Upper lobe of left lung (tissue), 4 donors: ENCODE measurements around the gene CLTA.

ENCODE experiments used
- POLR2A ChIP-seq, 4 donors: fragments of 450-650 bp; IDR thresholded peaks; one replicate each; pipeline ENCODE4 v1.5.1; 2016 to 2017; ENCODE audit warnings: antibody characterized with exemption in 4 of 4, mild to moderate bottlenecking in 2 of 4
- TF ChIP-seq, protein P1 (sequence below), 6 experiments: fragments of 450-650 bp in 4 of 6; fragments of 200-600 bp in 2 of 6; sonication (generic) in 2 of 6; IDR thresholded peaks; one replicate each; pipeline ENCODE4 v1.5.1; 2016 to 2019; ENCODE audit warnings: antibody characterized with exemption in 6 of 6

DNA sequence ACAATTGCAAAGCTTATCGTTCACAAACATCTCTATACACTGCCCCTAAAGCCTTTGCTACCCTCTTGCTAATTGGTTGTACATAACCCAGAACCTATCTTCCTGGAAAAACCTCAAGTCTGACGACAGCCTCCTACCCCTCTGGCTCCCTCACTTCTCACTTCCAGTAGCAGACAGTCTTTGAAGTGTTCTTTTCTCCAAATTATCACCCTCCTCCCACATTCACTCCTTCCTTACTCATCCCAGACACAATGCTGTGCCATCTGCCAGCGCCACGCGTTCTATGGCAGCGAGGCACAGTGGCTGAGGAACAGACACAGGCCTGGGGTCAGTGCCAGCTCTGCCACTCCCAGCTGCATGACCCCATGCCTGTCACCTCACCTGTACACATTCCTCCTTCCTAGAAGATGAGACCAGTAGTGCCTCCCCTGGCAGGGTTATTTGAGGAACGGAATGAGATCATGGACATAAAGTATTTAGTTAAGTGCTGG lies 27.7 kb downstream of the CLTA start:
- TF ChIP-seq, protein P1, sequence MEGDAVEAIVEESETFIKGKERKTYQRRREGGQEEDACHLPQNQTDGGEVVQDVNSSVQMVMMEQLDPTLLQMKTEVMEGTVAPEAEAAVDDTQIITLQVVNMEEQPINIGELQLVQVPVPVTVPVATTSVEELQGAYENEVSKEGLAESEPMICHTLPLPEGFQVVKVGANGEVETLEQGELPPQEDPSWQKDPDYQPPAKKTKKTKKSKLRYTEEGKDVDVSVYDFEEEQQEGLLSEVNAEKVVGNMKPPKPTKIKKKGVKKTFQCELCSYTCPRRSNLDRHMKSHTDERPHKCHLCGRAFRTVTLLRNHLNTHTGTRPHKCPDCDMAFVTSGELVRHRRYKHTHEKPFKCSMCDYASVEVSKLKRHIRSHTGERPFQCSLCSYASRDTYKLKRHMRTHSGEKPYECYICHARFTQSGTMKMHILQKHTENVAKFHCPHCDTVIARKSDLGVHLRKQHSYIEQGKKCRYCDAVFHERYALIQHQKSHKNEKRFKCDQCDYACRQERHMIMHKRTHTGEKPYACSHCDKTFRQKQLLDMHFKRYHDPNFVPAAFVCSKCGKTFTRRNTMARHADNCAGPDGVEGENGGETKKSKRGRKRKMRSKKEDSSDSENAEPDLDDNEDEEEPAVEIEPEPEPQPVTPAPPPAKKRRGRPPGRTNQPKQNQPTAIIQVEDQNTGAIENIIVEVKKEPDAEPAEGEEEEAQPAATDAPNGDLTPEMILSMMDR (IDR thresholded peaks at IDR 0.05): no peak
- TF ChIP-seq POLR2A (IDR thresholded peaks at IDR 0.05): no peak
